ENCODE results near the gene SLC47A1.
A peak's percentile ranks its signal among the peaks of the same experiment; 100 is the strongest.
"Not testable (repeated sequence)": the region's sequence is repeated elsewhere in the genome, so short reads cannot be mapped to it uniquely, and the experiment has no call there.

The SLC47A1 gene

GRCh38 chr17:19523690-19524089, 10.0 kb upstream of the SLC47A1 start:
- DNase-seq = no peak

GRCh38 chr17:19526950-19527349, 6.7 kb upstream of the SLC47A1 start:
- DNase-seq = not testable (repeated sequence)

GRCh38 chr17:19531780-19532501, 1.7 kb upstream of the SLC47A1 start:
- no peak for DNase-seq

GRCh38 chr17:19533036-19533717, 477 bp upstream of the SLC47A1 start:
- DNase-seq = no peak

- no peak for DNase-seq
Measured at GRCh38 chr17:19534562-19535149, 1.0 kb downstream of the SLC47A1 start.

GRCh38 chr17:19537111-19537510, 3.5 kb downstream of the SLC47A1 start:
- no peak for DNase-seq

GRCh38 chr17:19538095-19539039, 4.7 kb downstream of the SLC47A1 start:
- DNase-seq = peak; percentile 48

- no peak for DNase-seq
Measured at GRCh38 chr17:19539040-19539399, 5.4 kb downstream of the SLC47A1 start.

GRCh38 chr17:19539841-19540311, 6.2 kb downstream of the SLC47A1 start:
- no peak for DNase-seq

GRCh38 chr17:19540706-19541370, 7.2 kb downstream of the SLC47A1 start:
- DNase-seq = no peak

- DNase-seq = no peak
Measured at GRCh38 chr17:19541445-19541844, 7.8 kb downstream of the SLC47A1 start.

- DNase-seq = no peak
Measured at GRCh38 chr17:19542247-19542646, 8.6 kb downstream of the SLC47A1 start.

- no peak for DNase-seq
Measured at GRCh38 chr17:19544366-19544765, 10.7 kb downstream of the SLC47A1 start.

- DNase-seq = peak; percentile 78
Measured at GRCh38 chr17:19546289-19547065, 12.8 kb downstream of the SLC47A1 start.

- no peak for DNase-seq
Measured at GRCh38 chr17:19549746-19550623, 16.3 kb downstream of the SLC47A1 start.

- DNase-seq = no peak
Measured at GRCh38 chr17:19551165-19551564, 17.5 kb downstream of the SLC47A1 start.

- no peak for DNase-seq
Measured at GRCh38 chr17:19551591-19552148, 18.0 kb downstream of the SLC47A1 start.

GRCh38 chr17:19553036-19553435, 19.4 kb downstream of the SLC47A1 start:
- DNase-seq = no peak

GRCh38 chr17:19554393-19554792, 20.7 kb downstream of the SLC47A1 start:
- no peak for DNase-seq

- DNase-seq = no peak
Measured at GRCh38 chr17:19555746-19556145, 22.1 kb downstream of the SLC47A1 start.
